Jurkat, Clone E6-1 (cell line): Measurements from ENCODE around the gene CAPZA2.
"Not testable (repeated sequence)": the region's sequence is repeated elsewhere in the genome, so short reads cannot be mapped to it uniquely, and the experiment has no call there.

Source experiments
- DNase-seq: peaks from one replicate; pipeline ENCODE4 v3.0.0-alpha.2; 2011; ENCODE audit warnings: low read depth, low spot score
- H3K4me3 ChIP-seq: 2 replicates; pipeline ENCODE4 v1.5.1; 2011; ENCODE audit warnings: mild to moderate bottlenecking, low read length, control low read depth, moderate library complexity

Gene CAPZA2

DNA sequence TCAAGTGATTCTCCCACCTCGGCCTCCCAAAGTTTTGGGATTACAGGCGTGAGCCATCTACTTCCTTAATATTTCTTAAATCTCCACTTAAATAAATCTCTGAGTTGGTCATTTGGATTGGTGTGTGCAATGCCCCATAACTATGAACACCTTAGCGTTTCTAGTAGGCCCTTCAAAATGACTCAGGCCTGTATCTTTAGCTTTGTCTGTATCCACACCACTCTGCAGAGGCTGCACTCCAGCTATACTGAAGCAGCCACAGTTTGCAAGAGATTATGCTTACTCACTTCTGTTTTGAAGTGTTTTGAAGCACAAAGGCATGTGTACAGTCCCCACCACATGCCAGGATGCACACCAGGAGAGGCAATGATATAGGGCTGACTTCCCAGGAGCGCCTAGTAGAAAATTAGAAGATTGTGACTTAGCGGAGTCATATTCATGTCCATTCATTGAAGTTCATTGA, 88.5 kb downstream of the CAPZA2 start:
- no peak for DNase-seq
- H3K4me3 ChIP-seq = no peak overlapping the region

DNA sequence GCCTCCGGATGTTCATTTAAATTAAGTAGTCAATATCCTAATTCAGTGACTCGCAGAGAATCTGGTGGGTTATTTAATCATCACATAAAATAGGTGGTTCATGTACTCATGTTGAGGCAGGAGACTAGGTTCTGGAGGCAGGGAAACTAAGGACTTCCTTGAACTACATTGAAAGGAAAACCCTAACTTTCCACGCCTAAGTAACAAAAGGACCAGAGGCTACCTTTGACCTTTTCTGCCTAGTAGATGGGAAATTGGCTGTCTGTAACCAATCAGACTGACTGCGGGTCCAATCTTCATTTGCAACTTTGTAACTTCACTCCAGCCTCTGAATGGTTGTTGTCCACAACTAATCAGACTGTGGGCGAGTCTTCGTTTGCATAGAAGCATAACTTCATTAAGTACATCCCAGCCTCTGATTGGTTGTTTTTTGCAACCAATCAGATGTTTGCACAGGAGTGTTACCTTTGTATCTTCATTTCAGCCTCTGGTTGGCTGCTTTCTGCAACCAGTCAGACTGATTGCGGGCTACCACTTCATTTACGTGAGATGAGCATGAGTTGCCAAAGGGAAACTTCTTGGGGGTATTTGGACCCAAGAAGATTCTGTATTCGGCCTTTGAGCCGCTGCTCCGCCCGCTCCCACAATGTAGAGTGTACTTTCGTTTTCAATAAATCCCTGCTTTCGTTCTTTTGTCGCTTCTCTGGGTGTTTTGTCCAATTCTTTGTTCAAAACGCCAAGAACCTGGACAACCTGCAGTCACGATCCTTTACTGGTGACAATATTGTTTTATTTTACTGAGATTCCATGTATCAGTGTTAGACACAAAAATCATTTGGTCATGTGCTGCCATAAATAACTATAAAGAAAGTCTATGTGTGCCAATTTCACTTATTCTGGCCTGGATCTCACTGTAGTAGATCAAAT, 89.2 kb downstream of the CAPZA2 start:
- DNase-seq = no peak
- H3K4me3 ChIP-seq = no peak overlapping the region

DNA sequence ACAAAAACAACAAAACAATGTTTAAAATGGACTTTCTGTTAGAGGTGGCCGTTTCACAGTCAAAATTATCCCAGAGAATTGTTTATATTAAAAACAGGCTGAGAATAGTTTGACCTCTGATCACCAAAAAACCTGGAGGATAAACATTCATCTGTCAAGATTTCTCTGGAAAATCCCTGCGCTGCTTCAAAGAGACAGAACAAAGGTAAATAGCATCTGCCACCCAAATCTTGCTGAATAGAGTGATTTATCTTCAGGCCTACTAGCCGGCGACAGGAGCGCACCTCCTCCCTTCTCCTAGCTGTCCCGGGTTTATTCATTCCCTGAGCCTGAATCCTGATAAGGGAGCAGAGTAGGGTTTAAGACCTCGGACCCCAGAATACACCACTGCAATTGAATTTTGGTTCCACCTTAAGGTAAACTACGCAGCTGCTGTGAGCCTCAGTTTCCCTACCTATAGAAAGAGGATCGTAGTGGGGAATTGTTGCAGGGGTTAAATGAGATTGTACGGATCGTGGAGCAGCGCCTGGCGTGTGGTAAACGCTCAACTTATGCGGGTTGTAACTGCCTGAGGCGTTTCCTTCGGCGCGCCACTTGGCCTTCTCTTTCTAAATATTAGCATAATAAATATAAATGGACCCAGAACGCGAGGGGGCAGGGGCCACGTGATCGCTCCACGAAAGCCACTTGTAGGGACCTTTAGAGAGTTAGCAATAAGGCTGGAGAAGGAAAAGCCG, 90.4 kb downstream of the CAPZA2 start:
- no peak for DNase-seq
- peak overlapping the region; percentile 80 for H3K4me3 ChIP-seq

DNA sequence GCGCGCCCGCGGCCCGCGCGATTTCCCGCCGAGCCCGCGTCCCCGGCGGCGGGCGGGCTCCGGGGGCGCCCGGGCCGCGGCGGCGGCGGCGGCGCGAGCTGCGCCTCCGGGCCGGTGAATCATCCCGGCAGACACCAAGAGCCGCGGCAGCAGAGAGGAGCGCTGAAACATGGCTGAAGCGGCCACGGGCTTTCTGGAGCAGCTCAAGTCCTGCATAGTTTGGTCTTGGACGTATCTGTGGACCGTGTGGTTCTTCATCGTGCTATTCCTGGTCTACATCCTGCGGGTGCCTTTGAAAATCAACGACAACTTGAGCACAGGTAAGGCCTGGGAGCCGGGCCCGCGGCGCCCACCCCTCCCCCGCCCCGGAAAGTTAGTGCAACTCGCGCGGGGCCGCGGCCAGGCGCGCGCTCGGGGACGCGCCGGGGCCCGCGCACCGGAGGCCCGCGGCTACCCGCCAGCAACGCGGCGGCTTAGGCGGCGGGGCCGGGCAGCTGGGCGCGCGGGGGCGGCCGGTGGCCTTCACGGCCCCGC, 91.1 kb downstream of the CAPZA2 start, which contains the start of gene ST7:
Gene ST7 (plus strand): TSS at position 130 of the 534 bp plus-strand sequence. CDS start 40 bp downstream, at position 170.
- H3K4me3 ChIP-seq = peak within 1 kb of the TSS; percentile 80
- DNase-seq = peak; percentile 50

DNA sequence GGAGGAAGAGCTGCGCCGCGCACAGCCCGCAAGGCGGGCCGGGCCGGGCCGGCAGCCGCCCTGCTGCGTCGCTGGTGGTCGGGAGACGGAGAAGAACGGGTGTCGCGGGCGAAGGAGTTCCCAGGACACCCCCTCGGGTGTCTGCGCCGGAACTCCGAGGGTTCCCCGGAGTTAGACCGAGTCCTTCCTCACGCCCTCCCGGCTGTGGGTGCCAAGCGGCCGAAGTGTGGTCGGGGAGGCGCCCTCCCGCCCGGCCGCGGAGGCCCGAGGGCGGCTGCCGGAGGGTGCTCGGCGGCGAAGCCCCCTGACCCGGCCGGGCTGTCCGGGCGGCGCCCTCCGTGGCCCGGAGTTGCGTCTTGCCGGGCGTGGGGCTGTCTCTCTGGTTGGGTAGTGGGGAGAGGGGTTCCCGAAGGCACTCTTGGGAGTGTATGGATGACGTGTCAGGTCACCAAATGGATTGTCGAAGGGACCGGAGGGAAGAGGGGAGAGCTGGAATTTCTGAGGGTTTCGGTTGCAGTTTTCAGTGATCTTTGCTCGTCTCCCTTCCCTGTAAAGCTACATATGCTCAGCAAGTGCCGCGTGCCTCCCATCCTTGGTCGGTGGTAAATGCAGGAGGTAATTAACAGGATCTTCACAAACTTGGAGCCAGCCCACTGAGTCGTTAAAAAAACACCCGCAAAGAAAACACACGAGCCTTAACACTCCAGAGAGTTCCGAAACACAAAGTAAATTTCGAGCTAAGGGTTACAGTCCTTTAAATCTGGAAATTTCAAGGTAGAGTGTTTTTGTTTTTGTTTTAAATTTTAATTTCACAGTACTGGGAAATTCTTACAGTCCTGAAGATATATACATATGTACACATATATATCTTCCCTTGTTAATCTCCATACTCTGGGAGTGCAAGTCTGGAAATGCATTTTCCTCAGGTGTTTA, 91.8 kb downstream of the CAPZA2 start:
- peak overlapping the region; percentile 54 for H3K4me3 ChIP-seq
- no peak for DNase-seq

DNA sequence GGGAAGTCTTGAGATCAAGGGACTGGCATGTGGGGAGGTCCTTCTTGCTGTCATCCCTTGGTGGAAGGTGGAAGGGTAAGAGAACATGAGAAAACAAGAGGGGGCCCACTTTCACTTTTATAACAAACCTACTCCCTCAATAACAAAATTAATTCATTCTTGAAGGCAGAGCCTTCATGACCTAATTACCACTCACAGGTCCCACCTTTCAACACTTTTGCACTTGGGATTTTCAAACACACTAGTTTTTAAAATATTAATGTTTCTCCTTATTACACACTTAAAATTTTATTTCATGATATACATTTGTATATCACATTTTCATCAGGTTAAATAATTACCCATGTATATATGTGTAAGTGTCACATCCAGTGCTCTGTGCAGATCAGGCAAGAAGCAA, 93.0 kb downstream of the CAPZA2 start:
- H3K4me3 ChIP-seq = no peak overlapping the region
- DNase-seq = no peak

DNA sequence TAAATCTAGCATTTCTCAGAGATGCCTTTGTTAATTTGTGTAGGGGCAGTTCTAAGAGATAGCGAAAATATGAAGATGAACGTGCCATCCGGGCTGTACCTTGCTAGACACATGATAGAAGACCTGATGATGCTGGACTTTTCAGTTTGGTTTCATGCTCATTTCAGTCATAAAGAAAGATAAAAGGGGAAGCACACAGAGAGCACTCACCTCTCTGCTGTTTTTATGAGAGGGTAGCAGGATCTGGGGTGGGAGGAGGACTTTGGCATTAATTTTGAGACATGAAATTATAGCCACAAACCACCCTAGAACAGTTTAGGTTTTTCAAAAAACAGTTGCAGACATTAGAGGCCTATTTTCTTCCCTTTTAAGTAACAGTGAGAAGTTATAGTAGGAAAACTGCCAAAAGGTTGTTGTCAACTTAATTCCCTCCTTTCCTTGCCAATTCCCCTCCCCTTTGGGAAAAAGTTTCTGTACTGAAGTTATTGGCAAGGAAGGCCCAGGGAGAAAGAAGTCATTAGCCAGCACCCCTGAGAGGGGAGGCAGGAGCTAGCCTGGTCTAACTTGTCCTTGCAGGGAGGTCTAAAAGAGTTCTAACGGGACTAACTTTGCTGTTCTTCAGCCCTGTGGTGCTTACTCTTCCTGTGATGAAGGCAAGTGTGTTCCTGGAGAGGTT, 93.6 kb downstream of the CAPZA2 start:
- no peak for DNase-seq
- no peak overlapping the region for H3K4me3 ChIP-seq

DNA sequence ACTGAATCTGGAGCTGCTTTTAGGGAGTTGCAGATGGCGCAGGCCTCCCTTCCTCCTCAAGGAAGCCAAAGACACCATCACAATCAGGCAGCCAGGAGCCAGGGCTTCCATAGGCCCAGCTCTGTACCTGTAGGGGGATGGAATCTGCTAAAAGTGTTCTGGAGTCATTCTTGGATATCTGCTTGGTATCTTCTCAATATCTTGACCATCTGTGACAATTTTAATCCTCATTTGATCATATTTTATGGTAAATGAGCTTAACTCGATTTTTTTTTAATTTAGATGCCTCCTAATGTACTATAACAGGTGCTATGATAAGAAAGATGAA, 94.1 kb downstream of the CAPZA2 start:
- no peak overlapping the region for H3K4me3 ChIP-seq

DNA sequence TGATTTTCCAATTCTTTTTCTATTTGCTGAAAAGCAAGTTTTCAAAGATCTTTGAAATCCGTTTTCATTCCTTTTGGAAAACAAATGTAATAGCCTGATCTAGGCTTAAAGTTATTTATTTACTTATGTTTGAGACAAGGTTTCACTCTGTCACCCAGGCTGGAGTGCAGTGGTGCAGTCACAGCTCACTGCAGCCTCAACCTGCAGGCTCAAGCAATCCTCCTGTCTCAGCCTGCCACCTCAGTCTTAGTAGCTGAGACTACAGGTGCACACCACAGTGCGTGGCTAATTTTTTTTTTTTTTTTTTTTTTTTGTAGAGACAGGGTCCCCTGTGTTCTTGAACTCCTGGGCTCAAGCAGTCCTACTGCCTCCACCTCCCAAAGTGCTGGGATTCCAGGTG, 95.5 kb downstream of the CAPZA2 start:
- no peak overlapping the region for H3K4me3 ChIP-seq
- DNase-seq = no peak

More for the DNA sequence above, 94.1 kb downstream of the CAPZA2 start:
- no peak for DNase-seq

DNA sequence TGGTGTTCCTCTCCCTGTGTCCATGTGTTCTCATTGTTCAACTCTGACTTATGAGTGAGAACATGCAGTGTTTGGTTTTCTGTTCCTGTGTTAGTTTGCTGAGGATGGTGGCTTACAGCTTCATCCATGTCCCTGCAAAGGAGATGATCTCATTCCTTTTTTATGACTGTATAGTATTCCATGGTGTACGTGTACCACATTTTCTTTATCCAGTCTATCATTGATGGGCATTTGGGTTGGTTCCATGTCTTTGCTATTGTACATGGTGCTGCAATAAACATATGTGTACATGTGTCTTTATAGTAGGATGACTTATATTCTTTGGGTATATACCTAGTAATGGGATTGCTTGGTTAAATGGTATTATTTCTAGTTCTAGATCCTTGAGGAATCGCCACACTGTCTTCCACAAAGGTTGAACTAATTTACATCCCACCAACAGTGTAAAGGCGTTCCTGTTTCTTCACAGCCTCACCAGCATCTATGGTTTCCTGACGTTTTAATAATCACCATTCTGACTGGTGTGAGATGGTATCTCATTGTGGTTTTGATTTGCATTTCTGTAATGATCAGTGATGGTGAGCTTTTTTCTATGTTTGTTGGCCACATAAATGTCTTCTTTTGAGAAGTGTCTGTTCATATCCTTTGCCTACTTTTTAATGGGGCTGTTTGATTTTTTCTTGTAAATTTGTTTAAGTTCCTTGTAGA, 99.7 kb downstream of the CAPZA2 start:
- not testable (repeated sequence) for H3K4me3 ChIP-seq, DNase-seq

DNA sequence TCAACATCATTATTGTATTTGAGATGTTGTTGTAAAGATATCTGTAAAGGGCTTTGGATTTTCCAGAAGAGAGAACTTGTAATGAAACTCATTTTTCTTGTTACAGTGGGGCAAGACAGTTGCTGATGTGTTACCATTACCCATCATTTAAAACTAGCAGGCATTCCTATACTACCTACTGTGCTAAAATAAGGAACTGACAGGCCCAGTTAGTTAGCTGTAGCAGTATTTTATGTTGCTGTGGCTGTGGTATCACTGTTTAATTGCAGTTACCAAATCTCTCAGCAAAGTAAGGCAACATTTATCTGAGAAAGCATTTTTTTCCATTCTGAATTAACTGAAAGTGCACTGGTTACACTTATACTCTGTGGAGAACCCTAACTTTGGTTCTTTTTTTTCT, 100.8 kb downstream of the CAPZA2 start:
- no peak overlapping the region for H3K4me3 ChIP-seq
- no peak for DNase-seq

DNA sequence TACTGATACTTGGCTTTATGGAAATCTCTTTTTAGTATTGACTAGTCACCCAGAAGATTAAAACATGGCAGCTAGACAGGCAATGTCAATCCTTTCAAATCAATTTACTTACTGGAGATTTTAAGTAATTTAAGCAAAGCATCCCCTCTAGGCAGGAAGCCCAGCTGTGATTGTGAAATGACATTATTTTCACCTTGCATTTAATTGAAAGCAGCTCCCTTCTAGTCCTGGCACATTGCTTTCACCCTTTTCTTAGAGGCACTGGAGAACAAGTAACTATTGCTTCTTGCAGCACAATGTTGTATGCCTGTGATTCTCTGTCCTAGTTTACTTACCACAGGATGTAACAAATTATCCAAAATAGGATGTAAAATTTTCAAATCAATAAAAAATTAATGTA, 104.2 kb downstream of the CAPZA2 start:
- H3K4me3 ChIP-seq = no peak overlapping the region
- DNase-seq = no peak

DNA sequence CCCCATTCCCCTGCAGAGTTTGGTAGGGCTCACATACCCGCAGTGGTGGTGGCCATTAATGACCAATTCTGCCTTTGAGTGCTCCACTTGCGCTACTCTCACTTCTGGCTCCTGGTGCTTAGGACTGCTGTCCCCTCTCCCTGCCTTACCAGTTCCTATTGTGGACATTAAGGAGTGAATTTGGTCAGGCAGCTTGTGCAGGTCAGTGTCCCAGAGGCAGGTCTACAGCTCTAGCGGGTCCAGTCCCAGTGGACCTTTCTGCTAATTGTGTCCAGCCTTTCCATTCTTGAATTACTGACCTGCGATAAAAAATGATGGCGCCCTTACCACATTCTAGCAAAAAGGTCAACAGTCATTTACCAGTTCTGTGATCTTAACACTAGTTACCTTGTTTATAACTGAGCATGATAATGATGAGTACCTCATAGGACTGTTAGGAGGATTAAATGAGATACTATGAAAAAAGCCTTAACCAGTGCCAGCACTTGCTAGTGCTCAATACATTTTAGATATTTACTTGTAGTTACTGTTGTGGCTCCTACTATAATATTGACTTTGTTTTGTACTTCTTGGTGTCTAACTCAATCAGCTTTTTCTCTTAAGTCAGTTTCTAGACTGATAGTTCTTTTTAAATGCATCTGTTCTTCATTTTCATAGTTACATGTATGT, 105.0 kb downstream of the CAPZA2 start:
- no peak for DNase-seq
- no peak overlapping the region for H3K4me3 ChIP-seq

DNA sequence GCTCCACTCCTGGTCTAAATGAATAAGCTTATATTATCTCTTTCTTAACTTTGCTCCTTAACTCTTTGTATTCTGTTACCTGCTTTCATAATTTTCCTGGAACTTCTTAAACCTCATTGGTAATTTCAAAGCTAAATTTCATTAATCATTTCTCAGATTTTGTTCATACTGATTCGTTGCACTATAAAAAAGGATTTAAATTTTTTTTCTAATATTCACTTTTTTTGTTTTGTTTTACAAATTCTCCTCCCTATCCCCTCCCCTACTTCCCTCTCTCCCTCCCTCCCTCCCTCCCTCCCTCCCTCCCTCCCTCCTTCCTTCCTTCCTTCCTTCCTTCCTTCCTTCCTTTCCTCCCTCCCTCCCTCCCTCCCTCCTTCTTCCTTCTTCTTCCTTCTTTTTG, 105.6 kb downstream of the CAPZA2 start:
- DNase-seq = no peak
- no peak overlapping the region for H3K4me3 ChIP-seq

DNA sequence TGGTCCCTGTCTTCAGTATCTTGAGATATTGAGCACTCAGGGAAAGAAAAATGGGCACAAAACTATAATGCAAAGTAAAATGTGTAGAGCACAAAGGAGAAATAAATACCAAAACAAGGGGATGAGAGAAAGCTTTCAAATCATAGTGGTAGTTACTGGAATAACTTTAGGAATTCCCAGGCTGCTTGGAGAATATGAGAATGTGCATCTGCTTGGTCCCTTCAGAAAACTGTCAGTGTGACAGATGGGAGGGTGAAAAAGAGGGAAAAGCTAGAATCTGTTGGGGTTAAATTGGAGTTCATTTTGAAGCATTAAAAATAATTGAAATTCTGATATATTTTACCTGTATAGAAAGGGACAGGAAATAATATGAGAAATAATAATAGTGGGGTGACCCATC, 106.2 kb downstream of the CAPZA2 start:
- no peak overlapping the region for H3K4me3 ChIP-seq
- DNase-seq = no peak

DNA sequence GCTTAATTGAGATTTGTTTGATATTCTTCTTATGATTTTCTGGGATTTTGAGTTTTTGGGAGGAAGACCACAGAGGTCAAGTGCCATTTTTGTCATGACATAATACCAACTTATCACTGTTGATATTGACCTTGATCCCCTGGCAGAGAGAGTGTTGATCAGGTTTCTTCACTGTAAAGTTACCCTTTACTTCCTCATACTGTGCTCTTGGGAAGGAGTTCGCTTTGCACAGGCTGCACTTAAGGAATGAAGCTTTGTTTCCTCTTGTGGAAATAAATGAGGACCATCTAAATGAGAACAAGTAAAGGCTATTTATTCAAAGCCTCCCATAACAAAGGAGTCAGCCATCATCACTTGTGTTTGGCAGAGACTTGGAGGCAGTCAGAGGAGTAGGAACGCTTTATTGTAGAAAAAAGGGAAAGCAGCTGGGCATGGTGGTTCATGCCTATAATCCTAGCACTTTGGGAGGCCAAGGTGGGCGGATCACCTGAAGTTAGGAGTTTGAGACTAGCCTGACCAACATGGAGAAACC, 107.0 kb downstream of the CAPZA2 start:
- no peak for DNase-seq
- no peak overlapping the region for H3K4me3 ChIP-seq

DNA sequence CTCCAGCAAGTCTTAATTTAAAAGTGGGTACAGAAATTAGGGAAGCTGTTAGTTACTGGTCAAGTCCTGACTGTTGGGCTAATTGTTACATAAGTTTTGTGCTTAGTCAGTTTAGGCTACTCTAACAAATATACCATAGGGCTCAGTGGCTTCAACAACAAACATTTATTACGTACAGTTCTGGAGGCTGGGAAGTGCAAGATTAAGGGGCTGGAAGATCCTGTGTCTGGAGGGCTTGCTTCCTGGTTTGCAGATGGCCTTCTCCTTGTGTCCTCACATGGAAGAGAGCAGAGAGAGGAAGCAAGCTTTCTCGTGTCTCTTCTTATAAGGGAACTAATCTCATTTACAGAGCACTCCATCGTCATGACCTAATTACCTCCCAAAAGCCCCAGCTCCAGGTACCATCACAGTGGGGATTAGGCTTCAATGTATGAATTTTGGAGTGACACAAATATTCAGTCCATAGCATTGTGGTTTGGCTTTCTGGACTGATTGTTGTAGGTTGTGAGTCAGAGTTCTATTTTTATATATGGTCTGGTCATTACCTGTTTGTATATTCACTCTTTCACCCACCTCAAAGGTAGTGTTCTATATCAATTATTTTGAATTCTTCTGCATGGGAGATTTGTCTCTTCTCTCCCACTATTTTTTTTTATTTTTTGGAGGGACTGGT, 108.0 kb downstream of the CAPZA2 start:
- no peak for DNase-seq
- no peak overlapping the region for H3K4me3 ChIP-seq
